Retinal pigment epithelial cell (primary cell): ENCODE measurements around the gene SRM.
"Not testable (repeated sequence)": the region's sequence is repeated elsewhere in the genome, so short reads cannot be mapped to it uniquely, and the experiment has no call there.

Experiments
- DNase-seq: peaks from one replicate; pipeline ENCODE4 v3.0.0-alpha.2; 2010; ENCODE audit warnings: low read depth
- H3K4me3 ChIP-seq: 2 replicates; pipeline ENCODE4 v1.5.1; 2011; ENCODE audit warnings: mild to moderate bottlenecking, low read length, control low read depth, moderate library complexity
- CTCF ChIP-seq: conservative IDR thresholded peaks from 2 replicates; pipeline ENCODE4 v1.5.1; 2011; ENCODE audit warnings: low read depth, low read length, control low read depth, inconsistent platforms

Gene SRM

GRCh38 chr1:11099310-11100148 is 39.7 kb upstream of the SRM start, which contains the start of gene EXOSC10:
Gene EXOSC10 (minus strand): TSS chr1:11099869. CDS start chr1:11099831, 38 bp downstream.
- no peak for TF ChIP-seq CTCF
- peak; percentile 35 for DNase-seq

GRCh38 chr1:11098931-11099309 is 39.1 kb upstream of the SRM start:
- DNase-seq = no peak
- H3K4me3 ChIP-seq = peak overlapping the region; percentile 96
- no peak for TF ChIP-seq CTCF

More at GRCh38 chr1:11099310-11100148, 39.7 kb upstream of the SRM start, which contains the start of gene EXOSC10:
- H3K4me3 ChIP-seq = peak within 1 kb of the TSS; percentile 96

GRCh38 chr1:11083784-11084183 is 24.0 kb upstream of the SRM start:
- H3K4me3 ChIP-seq = not testable (repeated sequence)

GRCh38 chr1:11080931-11081330 is 21.1 kb upstream of the SRM start:
- no peak for DNase-seq
- no peak for TF ChIP-seq CTCF
- no peak overlapping the region for H3K4me3 ChIP-seq

More at GRCh38 chr1:11083784-11084183, 24.0 kb upstream of the SRM start:
- DNase-seq = not testable (repeated sequence)

- DNase-seq = no peak
- no peak for TF ChIP-seq CTCF
- no peak overlapping the region for H3K4me3 ChIP-seq
These were observed 18.8 kb upstream of the SRM start for GRCh38 chr1:11078631-11079030.

GRCh38 chr1:11073398-11073797 is 13.6 kb upstream of the SRM start:
- not testable (repeated sequence) for H3K4me3 ChIP-seq, DNase-seq

- no peak overlapping the region for H3K4me3 ChIP-seq
- DNase-seq = no peak
- no peak for TF ChIP-seq CTCF
These were observed 12.5 kb upstream of the SRM start for GRCh38 chr1:11072216-11072917.
